ENCODE results near the gene TCEANC2.

GRCh38 chr1:54054438-54054749, 986 bp downstream of the TCEANC2 start:
- TF ChIP-seq POLR2A (IDR thresholded peaks at IDR 0.05) (no peak), CTCF (IDR thresholded peaks at IDR 0.05) (no peak)

All from uterus (tissue), 2 donors.